ENCODE measurements around the gene ERC2.

ERC2 gene

DNA sequence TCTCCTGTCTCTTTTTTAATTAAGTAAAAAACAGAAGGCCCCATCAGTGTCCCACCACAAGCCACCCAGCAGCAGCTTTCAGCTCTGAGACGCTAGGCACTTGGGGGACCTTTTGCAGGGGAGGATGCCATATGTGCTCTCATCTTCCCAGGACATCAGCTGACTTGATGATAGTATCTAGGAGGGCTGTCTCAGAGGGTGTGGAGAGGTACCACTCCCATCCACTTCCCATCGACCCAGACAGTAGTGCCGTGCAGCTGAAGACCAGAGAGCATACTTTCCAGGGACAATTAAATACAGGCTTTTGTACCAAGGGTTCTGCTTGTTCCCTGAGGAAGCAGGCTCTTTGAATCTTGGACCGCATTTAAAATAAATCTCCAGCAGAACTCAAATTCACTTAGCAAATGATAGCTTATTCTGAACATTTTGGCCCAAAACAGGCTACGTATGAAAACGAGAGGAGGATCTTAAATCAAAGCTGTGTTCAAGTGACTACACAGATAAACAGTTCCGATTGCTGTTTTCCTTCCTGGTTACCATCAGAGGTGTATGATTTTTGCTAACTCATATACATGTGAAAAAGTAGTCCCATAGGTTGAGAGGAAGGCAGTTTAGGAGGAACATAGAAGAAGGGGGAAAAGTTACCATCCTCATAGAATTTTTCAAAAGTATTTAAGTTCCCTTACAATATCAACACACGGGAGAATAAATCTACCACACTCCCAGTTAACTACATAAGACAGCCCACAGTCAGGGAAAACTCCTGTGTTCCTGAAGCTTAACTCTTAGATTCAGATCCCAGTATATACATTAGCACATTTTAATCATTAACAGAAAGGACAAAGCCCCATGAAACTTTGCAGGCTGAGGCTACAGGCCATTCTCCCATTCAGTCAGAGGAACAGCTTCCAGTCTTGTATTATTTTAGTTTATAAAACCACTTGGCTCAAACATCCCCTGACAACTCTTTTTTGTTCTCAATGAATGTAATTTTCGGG lies 990.7 kb downstream of the ERC2 start:
- DNase-seq, result no peak

DNA sequence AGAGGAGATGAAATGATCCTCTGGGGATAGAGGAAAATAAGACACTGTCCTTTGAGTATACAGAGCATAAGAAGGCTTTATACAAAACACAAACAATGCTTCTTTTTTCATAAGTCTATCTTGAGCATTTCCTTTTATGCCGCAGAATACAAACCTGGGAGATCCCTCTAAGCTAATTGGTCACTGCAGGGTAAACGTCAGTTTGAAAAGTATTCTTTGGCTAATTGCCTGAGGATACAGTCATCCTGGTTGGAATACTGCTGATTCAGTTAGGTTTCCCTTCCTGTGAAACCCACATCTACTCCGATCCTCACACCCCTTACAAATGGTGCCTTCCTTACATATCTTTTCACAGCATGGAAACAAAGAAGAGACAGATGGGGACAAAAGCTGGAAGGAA lies 991.8 kb downstream of the ERC2 start:
- no peak for DNase-seq

DNA sequence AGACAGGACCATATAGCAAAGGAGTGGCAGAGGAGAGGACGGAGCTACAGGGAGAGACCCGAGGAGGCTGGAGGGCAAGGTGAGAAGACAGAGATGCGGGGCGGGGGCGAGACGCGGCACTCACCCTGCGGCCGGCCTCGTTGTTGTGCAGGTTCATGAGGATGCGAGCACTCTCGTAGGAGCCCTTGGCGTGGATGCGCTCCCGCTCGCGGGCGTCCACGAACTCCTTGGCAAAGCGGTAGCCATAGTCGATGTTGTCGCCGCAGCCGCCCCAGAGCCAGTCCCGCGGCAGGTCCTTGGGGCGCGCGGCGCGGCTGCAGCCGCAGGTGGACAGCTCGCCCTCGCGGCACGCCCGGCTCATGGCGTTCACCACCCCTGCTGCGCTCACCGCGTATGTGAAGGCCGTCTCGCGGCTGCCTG lies 994.0 kb downstream of the ERC2 start:
- DNase-seq, result no peak

DNA sequence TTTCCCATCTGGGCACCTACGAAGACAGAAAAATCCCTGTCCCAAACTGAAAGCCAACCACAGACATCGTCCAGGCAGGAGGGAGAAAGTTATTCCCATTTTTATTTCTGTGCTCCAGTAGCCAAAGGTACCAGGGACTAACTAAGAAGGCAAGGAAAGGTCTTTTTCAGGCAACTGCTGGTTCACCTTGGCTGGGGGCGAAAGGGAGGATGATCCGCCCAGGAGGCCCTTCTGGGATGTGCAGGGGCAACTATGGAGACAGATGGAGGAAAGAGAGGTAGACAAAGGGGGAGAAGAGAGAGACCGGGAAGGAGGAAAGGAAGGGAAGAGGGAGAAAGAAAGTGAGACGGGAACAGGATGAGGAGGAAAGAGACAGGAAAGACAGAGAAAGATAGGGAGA lies 994.5 kb downstream of the ERC2 start:
- no peak for DNase-seq

DNA sequence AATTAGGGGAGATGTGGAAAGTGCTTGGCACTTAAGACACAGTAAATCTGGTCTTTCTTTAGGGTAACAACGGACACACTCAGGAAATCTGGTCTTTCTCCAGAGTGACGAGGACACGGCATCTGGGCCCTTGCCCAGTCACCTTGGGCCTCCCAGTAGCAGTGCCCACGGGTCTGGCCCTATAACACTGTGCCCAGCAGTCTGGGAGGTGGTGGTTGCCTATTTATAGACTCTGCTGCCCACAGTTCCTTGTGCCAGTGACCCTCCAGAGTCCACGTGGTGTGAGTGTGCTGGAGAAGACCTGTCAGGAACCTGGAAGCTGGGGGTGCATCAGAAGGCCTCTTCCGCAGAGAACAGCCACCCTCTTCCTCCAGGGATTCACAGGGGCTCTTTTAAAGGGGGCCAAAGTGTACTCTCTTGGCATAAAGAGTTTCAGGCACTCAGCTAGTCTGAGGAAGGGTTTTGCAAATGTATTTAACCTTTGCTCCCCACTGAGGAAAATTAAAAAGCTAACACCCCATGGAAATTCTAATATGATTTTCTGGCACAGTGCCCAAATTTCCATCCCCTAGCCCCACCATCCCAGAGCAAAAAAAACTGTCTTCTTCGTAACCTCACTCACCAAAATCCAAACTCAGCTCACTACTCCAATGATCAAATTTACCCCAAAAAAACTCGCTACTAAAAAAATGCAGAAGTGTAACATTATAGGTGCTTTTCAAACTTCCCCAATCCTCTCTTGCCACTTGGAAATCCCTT lies 996.6 kb downstream of the ERC2 start:
- DNase-seq, result no peak

DNA sequence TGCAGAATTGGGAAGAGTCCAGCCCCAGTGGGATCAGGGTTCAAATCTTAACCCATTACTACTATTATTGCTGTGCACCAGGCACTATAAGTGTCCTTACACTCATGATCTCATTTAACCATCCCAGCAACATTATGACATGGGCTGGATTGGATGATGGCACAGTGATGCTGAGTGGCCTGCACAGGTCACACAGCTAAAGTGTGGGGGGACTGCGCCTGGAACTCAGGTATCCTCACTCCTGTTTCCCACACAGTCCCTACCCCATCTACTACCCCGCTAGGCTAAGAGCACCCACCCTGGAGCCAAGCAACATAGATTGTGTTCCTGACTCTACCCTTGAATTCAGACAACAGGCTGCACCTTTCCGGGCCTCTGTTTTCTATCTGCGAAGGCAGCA lies 997.2 kb downstream of the ERC2 start:
- no peak for DNase-seq

DNA sequence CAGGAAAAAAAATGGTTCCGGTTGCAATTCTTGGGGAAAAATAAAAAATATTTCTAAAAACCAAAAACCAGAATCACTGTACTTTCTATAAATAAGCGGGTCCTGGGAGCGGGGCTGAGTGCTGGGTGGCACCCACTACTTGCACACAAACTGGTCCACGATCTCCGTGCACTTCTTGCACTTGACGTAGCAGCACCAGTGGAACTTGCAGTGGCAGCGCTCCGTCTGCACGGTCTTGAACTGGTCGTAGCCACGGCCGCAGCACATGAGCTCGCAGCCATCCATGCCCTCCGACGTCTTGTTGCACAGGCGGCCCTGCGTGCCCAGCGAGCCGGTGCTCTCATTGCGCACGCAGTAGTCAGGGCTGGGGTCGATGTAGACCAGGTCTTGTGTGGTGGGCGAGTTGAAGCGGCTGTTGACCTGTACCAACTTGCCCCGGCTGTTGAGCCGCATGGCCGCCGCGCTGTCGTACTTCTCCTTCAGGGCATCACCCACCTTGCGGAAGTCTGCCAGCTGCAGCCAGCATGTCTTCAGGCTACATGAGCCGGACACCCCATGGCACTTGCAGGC lies 998.2 kb downstream of the ERC2 start:
- no peak for DNase-seq

DNA sequence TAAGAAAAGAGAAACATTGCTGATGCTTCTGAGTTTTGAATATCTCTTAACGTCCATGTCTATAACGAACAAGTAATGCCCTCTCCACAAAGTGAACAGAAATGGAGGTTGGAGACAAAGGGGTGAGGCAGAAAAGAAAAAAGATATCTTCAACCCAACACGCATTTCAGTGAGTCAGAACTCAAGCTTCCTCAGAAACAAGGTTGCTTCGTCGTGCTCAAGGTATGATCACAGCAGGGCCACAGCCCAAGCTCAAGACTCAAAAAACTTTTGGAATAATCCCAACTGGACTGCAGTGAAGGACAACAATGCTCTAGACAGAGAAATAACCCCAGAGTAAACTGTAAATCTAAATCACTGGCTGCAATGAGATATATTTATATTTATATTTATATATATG lies 1000.0 kb downstream of the ERC2 start:
- no peak for DNase-seq

DNA sequence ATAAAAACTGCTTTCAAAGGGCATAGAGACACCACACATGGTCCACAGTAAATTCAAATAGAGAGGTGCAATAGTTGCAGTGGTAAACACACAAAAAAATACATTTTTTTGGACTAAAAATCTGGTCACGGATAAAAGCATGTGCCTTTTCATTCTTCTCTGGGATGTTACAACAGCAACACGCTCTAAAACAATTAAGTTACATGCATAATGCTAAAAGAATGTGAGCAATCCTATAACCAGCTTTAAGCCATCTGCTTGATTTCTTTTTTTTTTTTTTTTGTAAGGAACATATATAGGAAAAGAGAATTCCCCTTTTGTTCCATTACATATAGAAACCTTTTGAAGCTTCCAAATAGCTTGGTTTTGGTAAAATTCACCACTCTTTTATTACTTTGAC lies 1001.2 kb downstream of the ERC2 start:
- no peak for DNase-seq

DNA sequence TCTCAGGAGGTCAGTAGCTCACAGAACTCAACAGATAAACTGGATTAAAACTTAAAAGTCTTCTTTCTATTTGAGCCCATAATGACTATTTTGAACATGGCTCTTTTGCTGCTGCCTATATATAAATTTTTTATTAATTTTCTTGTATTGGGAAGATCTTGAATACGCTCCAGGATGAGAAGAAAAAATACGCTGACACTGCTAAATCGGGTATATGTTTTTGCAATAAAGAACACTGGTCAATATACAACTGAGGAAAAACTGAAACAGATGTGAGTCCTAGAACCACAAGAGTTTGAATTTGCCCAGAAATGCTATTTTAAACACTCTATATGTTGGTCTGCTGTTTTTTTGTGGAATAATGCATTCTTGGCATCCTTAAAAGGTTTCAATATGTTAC lies 1001.7 kb downstream of the ERC2 start:
- no peak for DNase-seq

DNA sequence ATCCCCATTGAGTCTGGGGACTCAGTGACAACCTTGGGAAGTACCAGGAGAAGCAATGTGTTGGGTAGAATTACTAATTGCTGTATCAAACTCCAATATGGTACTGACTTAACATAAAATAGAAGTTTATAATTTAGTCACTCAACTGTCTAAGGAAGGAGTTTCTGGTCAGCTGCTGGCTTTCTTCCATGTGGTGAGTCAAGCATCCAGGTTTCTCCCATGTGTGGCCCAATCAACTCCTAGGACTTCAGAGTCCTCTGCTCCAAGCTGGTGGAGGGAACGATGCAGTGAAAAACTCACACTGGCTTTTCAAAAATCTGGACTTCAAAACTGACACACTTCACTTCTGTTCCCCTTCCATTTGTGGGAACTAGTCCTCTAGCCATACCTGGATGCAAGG lies 1006.4 kb downstream of the ERC2 start:
- DNase-seq, result no peak

DNA sequence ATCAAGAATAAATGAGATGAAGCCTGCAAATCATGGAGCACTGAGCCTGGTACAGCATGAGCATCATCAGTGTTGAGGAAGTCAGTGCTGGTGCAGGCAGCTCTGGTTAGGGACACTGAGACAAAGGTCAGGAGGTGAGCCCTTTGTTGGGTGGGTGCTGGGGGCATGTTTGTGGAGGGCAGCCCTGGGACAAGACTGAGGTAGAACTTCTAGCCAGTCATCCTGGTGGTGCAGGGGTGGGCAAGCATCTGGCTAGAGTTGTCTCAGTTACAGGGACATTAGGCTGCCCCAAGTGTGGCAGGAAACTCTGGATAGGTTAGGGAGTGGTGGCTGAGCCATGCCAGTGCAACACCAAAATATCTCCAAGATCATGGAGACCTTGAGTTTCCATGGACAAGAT lies 1008.4 kb downstream of the ERC2 start:
- no peak for DNase-seq
